GM18505 (cell line): ENCODE data around the gene NCK1.
A peak's percentile ranks its signal among the peaks of the same experiment; 100 is the strongest.
"Not testable (repeated sequence)": the region's sequence is repeated elsewhere in the genome, so short reads cannot be mapped to it uniquely, and the experiment has no call there.

Source experiments
- ATAC-seq: cut with Tn5 transposase; IDR thresholded peaks from one replicate; pipeline ENCODE4 v1.9.1; 2021; ENCODE audit not compliant: unreplicated experiment
- POLR2A ChIP-seq: IDR thresholded peaks from 4 replicates; pipeline ENCODE4 v1.6.1; 2011; ENCODE audit warnings: borderline replicate concordance; ENCODE audit not compliant: insufficient read depth, insufficient read length; ENCODE audit errors: extremely low read depth

Gene NCK1

DNA sequence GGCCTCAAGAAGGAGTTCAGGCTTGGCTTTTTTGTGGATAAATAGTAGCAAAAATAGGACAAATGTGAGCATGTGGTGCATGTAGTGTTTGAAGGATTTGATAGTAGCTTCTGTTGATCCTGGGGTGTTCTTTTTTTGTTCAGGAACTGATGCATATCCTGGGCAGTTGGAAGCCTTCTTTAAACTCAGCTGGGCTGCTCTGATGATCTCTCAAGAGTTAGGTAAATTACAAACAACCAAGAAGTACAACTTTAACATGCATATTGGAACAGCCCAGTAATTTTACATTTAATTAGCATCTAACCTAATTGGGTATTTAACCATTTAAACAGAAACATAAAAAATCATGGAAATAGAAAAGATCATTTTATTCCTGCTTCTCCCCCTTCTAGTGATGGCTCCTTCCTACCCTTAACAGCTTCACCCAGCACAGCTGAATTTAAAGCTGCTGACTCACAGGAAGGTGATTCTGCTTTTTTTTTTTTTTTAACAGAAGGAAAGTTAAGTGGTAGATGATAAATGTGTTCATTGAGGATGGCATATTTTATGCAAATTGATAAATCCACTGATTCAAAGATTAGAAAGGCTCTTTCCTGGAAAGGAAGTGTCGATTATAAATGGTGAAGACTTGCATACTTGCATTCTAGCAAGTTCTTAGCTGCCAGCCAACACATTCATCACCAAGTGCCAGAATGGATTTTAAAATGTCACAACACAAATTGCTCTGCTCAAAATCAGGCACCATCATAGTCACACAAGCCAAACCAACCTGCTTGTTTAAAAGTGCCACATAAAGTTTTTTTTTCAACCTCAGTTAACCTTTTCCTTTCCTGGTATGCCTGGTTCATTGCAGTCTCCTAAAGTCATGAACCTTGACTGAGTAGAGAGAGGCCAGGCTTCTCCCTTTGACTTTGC, 23.1 kb upstream of the NCK1 start:
- no peak for TF ChIP-seq POLR2A
- no peak for ATAC-seq

DNA sequence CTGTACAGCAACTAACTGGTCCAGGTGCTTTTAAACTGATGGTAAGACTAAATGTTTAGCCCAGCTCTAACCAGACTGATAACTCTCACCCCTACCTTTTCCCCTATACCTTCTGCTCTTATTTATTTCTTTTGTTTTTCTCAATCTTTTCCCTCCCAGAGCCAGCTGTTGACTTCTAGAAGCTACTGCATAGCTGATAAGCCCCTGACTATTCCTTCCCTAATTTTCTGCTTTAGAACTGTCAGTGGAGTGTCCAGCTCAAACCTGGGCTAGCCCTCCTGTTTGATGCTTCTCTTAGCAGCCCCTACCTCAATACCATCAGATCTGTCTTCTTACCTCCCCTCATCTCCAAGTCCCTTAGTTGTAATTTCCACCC, 22.5 kb upstream of the NCK1 start:
- no peak for TF ChIP-seq POLR2A
- no peak for ATAC-seq

DNA sequence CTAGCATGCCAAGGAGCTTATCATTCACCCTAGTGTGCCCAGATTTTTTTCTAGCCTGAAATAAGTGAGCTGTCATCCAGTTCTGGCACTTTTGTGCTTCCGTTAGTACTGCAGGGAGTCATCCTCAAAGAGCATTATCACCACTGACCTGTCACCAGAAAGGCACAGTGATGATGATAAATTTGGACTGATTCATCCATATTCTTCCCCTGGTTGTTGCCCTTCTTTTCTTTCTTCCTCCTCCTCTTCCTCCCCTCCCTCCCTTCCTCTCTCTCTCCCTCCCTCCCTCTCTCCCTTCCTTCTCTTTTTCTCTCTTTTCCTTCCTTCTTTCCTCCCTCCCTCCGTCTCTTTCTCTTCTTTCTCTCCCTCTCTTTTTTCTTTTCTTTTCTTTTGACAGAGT, 21.8 kb upstream of the NCK1 start:
- TF ChIP-seq POLR2A = no peak
- no peak for ATAC-seq

DNA sequence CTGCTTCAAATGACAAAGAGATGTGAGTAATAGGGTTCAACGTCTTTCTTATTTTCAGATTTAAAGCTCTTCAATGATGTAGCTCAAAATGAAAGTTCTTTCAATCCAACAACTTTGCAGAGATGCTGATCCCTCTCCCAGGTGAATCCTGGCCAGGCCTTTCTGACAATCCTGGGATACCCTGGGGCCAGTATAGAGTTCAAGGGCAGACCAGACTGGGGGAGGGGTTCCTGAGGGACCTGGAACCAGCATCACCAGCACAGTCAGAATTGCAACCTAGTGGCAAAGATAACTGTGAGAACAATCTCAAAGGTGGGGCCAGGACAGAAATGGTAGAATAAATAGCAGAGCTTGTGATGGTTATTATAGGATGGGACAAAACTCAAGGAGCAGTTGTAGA, 19.7 kb upstream of the NCK1 start:
- ATAC-seq = no peak
- no peak for TF ChIP-seq POLR2A

DNA sequence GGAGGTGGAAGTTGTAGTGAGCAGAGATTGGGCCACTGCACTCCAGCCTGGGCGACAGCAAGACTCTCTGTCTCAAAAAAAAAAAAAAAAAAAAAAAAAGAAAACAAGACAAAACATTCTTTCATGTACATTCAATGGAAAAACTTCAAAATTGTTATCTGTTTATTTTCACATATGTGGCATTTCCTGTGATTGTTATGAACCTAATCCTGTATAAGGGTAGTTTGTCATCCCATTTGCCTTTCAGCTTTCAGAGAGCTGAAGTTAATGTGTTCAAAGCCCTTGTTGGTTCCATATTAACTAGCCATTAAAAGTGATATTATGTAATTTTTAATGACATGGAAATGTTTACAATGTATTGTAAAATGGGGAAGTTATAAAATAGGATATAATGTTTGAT, 17.3 kb upstream of the NCK1 start:
- ATAC-seq = no peak
- TF ChIP-seq POLR2A = no peak

DNA sequence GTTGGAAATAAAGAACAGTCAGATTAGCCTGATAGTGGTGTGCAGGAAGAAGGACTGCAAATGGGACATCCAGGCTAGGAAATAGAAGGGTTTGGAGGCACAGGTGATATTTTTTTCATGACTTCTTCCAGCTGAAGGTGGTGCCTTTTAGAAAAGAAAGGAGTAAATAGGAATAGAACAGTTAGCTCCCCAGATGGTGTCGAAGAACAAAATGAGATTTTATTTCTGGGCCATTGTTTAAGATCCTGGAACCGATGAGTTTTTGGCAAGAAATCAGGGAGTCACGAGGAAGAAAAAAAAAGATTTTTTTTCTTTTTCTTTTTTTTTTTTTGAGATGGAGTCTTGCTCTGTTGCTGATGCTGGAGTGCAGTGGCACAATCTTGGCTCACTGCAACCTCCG, 9.8 kb upstream of the NCK1 start:
- no peak for ATAC-seq
- TF ChIP-seq POLR2A = no peak

DNA sequence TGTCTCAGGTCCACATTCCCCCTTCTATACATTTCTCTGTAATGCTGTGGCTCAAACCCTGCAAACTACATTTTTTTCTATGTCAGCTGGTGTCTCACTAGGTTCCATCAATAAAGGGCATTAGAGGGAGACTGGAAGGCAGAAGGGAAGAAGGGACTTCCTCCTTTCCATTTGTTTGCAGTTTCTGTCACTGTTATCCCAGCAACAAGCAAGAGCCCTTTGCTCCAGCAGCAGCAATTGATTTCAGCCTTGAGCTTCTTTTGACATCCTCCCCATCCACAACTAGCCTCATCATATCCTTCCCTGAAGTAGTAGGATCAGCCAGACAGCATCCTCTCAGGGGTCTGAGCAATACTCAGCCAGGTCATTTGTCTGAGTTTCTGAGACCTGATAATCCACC, 5.3 kb upstream of the NCK1 start:
- no peak for TF ChIP-seq POLR2A
- no peak for ATAC-seq

DNA sequence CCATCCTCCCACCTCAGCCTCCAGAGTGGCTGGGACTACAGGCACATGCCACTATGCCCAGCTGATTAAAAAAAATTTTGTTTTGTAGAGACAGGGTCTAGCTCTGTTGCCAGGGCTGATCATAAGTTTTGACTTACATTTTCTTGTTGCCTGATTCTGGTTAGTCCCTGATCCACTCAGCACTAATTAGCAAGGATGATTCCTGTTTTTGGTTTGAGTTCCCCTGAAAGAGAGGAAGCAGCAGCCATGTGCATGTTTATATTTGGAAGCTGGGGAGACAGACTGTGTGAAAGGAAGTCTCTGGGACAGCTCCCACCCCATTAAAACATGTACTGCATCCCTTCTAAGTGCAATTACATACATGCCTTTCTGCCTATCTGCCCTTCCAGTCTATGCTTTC, 3.6 kb upstream of the NCK1 start:
- TF ChIP-seq POLR2A = no peak
- no peak for ATAC-seq

DNA sequence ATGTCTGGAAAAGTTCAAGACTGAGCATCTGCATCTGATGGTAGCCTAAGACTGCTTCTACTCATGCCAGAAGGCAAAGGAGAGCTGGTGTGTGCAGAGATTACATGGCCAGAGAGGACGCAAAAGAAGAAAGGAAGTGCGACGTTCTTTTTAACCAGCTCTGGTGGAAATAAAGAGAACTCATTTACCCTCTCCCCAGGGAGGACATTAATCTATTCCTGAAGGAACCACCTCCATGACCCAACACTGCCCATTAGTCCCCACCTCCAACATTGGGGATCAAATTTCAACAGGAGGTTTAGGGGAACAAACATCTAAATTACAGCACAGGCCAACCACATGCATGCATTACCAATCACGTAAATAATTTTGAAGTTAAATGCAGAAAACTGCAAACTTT, 1.5 kb upstream of the NCK1 start:
- TF ChIP-seq POLR2A = no peak
- ATAC-seq = no peak

DNA sequence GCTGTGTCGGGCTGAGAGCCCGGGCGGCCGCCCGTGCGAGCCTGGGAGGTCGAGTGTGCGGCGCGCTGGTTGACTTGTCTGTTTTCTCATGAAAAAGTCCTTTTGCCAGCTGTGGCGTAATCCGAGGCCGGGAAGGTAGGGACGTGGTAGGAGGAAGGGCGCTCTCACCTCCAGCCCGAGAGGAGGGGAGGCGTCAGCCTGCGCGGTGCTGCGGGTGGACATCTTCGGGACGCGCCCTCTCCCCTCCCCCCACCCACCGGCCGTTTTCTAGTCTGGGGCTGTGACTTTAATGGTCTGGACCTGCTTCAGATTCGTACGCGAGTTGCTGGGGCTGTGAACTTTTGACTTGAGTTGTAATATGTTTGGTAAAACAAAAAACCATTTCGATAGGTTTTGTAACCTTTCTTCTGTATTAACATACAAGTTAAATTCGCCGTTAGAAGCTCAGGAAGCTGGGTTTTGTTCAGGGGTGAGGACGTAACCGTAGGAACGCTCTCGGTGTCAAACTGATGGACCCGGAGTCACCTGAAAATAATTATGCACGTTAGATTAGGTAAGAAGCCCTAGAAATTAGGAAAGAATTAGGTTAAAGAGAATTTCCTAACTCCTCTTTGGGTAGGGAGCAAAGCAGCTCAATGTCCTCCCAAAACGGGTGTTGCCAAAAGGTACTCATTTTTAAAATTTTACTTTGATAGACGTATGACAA, 762 bp downstream of the NCK1 start:
- peak; percentile 16 for ATAC-seq
- TF ChIP-seq POLR2A = no peak

DNA sequence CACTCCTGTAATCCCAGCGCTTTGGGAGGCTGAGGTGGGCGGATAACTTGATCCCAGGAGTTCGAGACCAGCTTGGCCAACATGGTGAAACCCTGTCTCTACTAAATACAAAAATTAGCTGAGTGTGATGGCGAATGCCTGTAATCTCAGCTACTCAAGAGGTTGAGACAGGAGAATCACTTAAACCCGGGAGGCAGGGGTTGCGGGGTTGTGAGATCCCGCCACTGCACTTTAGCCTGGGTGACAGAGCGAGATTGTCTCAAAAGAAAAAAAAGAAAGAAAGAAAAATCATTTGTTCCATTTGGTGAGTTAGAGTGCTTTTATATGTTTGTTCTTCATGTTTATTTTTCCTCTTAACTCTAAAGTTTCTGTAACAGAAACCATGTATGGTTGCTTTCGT, 7.3 kb downstream of the NCK1 start:
- TF ChIP-seq POLR2A = no peak
- no peak for ATAC-seq

DNA sequence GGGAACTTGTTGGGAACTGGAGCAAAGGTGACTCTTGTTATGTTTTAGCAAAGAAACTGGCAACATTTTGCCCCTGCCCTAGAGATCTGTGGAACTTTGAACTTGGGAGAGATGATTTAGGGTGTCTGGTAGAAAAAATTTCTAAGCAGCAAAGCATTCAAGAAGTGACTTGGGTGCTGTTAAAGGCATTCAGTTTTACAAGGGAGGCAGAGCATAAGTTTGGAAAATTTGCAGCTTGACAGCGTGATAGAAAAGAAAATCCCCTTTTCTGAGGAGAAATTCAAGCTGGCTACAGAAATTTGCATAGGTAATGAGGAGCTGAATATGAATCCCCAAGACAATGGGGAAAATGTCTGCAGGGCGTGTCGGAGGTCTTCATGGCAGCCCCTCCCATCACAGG, 10.2 kb downstream of the NCK1 start:
- ATAC-seq = not testable (repeated sequence)

DNA sequence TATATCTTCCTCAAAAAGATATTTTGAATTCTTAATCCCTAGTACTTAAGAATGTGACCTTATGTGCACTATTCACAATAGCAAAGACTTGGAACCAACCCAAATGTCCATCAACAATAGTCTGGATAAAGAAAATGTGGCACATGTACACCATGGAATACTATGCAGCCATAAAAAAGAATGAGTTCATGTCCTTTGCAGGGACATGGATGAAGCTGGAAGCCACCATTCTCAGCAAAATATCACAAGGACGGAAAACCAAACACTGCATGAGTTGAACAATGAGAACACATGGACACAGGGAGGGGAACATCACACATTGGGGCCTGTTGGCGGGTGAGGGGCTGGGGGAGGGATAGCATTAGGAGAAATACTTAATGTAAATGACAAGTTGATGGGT, 17.5 kb downstream of the NCK1 start:
- not testable (repeated sequence) for ATAC-seq

DNA sequence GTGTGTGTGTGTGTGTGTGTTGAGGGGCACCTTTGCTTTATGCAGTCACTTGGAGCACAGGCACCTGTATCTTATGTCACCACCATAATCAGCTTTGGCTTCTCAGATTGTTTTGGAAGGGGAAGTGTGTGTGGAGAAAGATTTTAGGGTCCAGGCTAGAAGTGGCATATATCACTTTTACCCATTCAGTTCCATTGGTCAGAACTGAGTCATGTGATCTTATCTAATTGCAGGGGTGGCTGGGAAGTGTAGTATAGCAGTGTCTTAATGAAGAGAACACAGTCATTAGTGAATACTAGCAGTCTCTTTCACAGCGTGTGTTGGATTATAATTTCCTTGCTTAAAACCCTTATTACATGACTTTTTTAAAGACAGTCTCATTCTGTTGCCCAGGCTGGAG, 20.6 kb downstream of the NCK1 start:
- no peak for TF ChIP-seq POLR2A
- ATAC-seq = no peak
